HL-60 (cell line): ENCODE measurements around the gene NOXA1.

Source experiments
- GABPA ChIP-seq: IDR thresholded peaks from 2 replicates; pipeline ENCODE4 v1.6.1; 2012; ENCODE audit warnings: low read depth
- POLR2AphosphoS5 ChIP-seq: IDR thresholded peaks from 2 replicates; pipeline ENCODE4 v1.6.1; 2012; ENCODE audit warnings: low read depth
- TF ChIP-seq, protein P1 (sequence below): IDR thresholded peaks from one replicate; pipeline ENCODE4 v1.5.1; 2011; ENCODE audit warnings: low read length, control low read depth, inconsistent platforms; ENCODE audit not compliant: insufficient read depth

DNA sequence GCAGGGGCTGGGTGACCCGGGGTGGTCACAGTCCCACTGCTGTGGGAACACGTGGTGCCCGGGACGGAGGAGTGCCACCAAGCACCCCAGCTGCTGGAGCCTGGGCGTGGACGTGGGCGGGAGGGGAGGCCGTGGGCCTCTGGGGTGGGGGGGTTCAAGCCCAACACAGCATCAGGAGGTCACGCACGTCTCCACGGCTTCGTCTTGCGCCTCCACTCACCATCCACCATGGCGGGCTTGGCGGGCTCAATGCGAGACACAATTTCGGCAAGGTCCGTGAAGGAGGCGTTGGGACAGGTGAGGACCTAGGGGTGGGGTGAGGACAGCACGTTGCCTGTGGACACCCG is 38.1 kb downstream of the NOXA1 start:
- TF ChIP-seq, protein P1, sequence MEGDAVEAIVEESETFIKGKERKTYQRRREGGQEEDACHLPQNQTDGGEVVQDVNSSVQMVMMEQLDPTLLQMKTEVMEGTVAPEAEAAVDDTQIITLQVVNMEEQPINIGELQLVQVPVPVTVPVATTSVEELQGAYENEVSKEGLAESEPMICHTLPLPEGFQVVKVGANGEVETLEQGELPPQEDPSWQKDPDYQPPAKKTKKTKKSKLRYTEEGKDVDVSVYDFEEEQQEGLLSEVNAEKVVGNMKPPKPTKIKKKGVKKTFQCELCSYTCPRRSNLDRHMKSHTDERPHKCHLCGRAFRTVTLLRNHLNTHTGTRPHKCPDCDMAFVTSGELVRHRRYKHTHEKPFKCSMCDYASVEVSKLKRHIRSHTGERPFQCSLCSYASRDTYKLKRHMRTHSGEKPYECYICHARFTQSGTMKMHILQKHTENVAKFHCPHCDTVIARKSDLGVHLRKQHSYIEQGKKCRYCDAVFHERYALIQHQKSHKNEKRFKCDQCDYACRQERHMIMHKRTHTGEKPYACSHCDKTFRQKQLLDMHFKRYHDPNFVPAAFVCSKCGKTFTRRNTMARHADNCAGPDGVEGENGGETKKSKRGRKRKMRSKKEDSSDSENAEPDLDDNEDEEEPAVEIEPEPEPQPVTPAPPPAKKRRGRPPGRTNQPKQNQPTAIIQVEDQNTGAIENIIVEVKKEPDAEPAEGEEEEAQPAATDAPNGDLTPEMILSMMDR = no peak
- TF ChIP-seq GABPA = no peak
- no peak for TF ChIP-seq POLR2AphosphoS5
